ENCODE measurements around the gene FRMPD1. TPM values are rescaled to one million over a fixed set of nuclear protein-coding genes. Genes with fewer than 3 reads are reported as not detected.
"Not testable (repeated sequence)": the region's sequence is repeated elsewhere in the genome, so short reads cannot be mapped to it uniquely, and the experiment has no call there.

Gene FRMPD1
- total RNA-seq, 4 donors from 2014 or later: 0.04 to 0.18 TPM; not detected in 2

- H3K9me3 ChIP-seq: no peaks in the 10 kb centered on the region
- intact Hi-C loops (cut with DNase I): no loop called here
- WGBS, 2 donors: 43 to 66% methylated on average over 3 of the region's 3 CpGs
- H3K4me3 ChIP-seq: no peak overlapping the region
- no peak overlapping the region for H3K27ac ChIP-seq
- no peaks in the 10 kb centered on the region for H3K27me3 ChIP-seq
- H3K36me3 ChIP-seq: peaks cover 0 to 23% (median 0%) of the 10 kb centered on the region in 3 donors
- TF ChIP-seq POLR2A (IDR thresholded peaks at IDR 0.05): no peak
- TF ChIP-seq CTCF (IDR thresholded peaks at IDR 0.05): no peak
- H3K4me1 ChIP-seq: peaks cover 0 to 3% (median 0%) of the 10 kb centered on the region in 3 donors
- no peak for DNase-seq
Observed at GRCh38 chr9:37761511-37761910, 110.8 kb downstream of the FRMPD1 start.

GRCh38 chr9:37765263-37765662, 114.5 kb downstream of the FRMPD1 start:
- WGBS, 2 donors: 76 to 96% methylated on average over 5 to 6 of the region's 6 CpGs
- H3K27me3 ChIP-seq; DNase-seq; H3K27ac ChIP-seq; intact Hi-C loops (cut with DNase I); H3K4me1 ChIP-seq; H3K4me3 ChIP-seq; H3K9me3 ChIP-seq: not testable (repeated sequence)
- peaks cover 0 to 37% (median 0%) of the 10 kb centered on the region in 3 donors for H3K36me3 ChIP-seq

- H3K4me1 ChIP-seq: no peaks in the 10 kb centered on the region
- 78 to 83% methylated on average over 5 of the region's 5 CpGs for WGBS, 2 donors
- H3K27ac ChIP-seq: no peak overlapping the region
- no peaks in the 10 kb centered on the region for H3K9me3 ChIP-seq
- no peak overlapping the region for H3K4me3 ChIP-seq
- no peaks in the 10 kb centered on the region for H3K27me3 ChIP-seq
- peaks cover 0 to 68% (median 13%) of the 10 kb centered on the region in 3 donors for H3K36me3 ChIP-seq
- DNase-seq: no peak
- intact Hi-C loops (cut with DNase I): no loop called here
- TF ChIP-seq POLR2A (IDR thresholded peaks at IDR 0.05): no peak
- TF ChIP-seq CTCF (IDR thresholded peaks at IDR 0.05): no peak
Observed at GRCh38 chr9:37769306-37769705, 118.6 kb downstream of the FRMPD1 start.

GRCh38 chr9:37769995-37770394, 119.2 kb downstream of the FRMPD1 start:
- H3K9me3 ChIP-seq: no peaks in the 10 kb centered on the region
- no peak overlapping the region for H3K27ac ChIP-seq
- DNase-seq: no peak
- TF ChIP-seq CTCF (IDR thresholded peaks at IDR 0.05) (no peak), POLR2A (IDR thresholded peaks at IDR 0.05) (no peak)
- 94 to 96% methylated on average over 3 of the region's 3 CpGs for WGBS, 2 donors
- no peaks in the 10 kb centered on the region for H3K4me1 ChIP-seq
- peaks cover 0 to 68% (median 13%) of the 10 kb centered on the region in 3 donors for H3K36me3 ChIP-seq
- no peak overlapping the region for H3K4me3 ChIP-seq
- no peaks in the 10 kb centered on the region for H3K27me3 ChIP-seq
- intact Hi-C loops (cut with DNase I): no loop called here

- intact Hi-C loops (cut with DNase I): no loop called here
- peaks cover 0 to 100% (median 25%) of the 10 kb centered on the region in 3 donors for H3K36me3 ChIP-seq
- DNase-seq: no peak
- no peaks in the 10 kb centered on the region for H3K9me3 ChIP-seq
- H3K27me3 ChIP-seq: no peaks in the 10 kb centered on the region
- 90 to 100% methylated on average over 1 of the region's 1 CpG for WGBS, 2 donors
- no peak overlapping the region for H3K27ac ChIP-seq
- H3K4me3 ChIP-seq: no peak overlapping the region
- H3K4me1 ChIP-seq: peaks cover 0 to 6% (median 0%) of the 10 kb centered on the region in 3 donors
- no peak for TF ChIP-seq POLR2A (IDR thresholded peaks at IDR 0.05)
Observed at GRCh38 chr9:37775216-37775919, 124.6 kb downstream of the FRMPD1 start.

- Histone ChIP-seq H3K27me3 (no peaks in the 10 kb centered on the region), H3K4me1 (peaks cover 0 to 6% (median 0%) of the 10 kb centered on the region in 3 donors), H3K36me3 (peaks cover 0 to 100% (median 20%) of the 10 kb centered on the region in 3 donors), H3K9me3 (no peaks in the 10 kb centered on the region), H3K27ac (no peak overlapping the region), H3K4me3 (no peak overlapping the region)
- TF ChIP-seq POLR2A (IDR thresholded peaks at IDR 0.05) (no peak), CTCF (IDR thresholded peaks at IDR 0.05) (no peak)
- 84 to 85% methylated on average over 3 to 5 of the region's 5 CpGs for WGBS, 2 donors
- no peak for DNase-seq
- intact Hi-C loops (cut with DNase I): no loop called here
Observed at GRCh38 chr9:37776328-37776727, 125.6 kb downstream of the FRMPD1 start.
